Neural crest cell (in vitro differentiated cells): ENCODE results near the gene CYB561. TPM values are rescaled to one million over a fixed set of nuclear protein-coding genes. Genes with fewer than 3 reads are reported as not detected.

ENCODE experiments used
- DNase-seq: peaks from one replicate; pipeline ENCODE4 v3.0.0; 2021; ENCODE audit warnings: low read depth, mixed read lengths, low spot score
- H3K27ac Mint-ChIP-seq: one replicate; pipeline ENCODE4 v1.8.0; 2021; ENCODE audit warnings: mild to moderate bottlenecking, mixed read lengths; ENCODE audit not compliant: unreplicated experiment
- H3K27me3 Mint-ChIP-seq: 2 replicates; pipeline ENCODE4 v1.8.0; 2021; ENCODE audit warnings: low read depth, mild to moderate bottlenecking, mixed read lengths
- H3K36me3 Mint-ChIP-seq: 2 replicates; pipeline ENCODE4 v1.8.0; 2021; ENCODE audit warnings: low read depth, mild to moderate bottlenecking, mixed read lengths
- H3K4me1 Mint-ChIP-seq: 2 replicates; pipeline ENCODE4 v1.8.0; 2021; ENCODE audit warnings: mixed read lengths
- H3K4me3 Mint-ChIP-seq: one replicate; pipeline ENCODE4 v1.8.0; 2021; ENCODE audit warnings: mild to moderate bottlenecking, mixed read lengths
- H3K9me3 Mint-ChIP-seq: 2 replicates; pipeline ENCODE4 v1.8.0; 2021; ENCODE audit warnings: mixed read lengths
- total RNA-seq: library from RNA; stranded (reverse); gene quantifications from 2 replicates; pipeline ENCODE4 v1.2.1, GENCODE V29; 2021
- TF ChIP-seq, protein P1 (sequence below): fragments of 200-600 bp; sonication (generic); conservative IDR thresholded peaks from 2 replicates; pipeline ENCODE4 v1.5.0; 2021; ENCODE audit warnings: antibody characterized with exemption, mild to moderate bottlenecking

CYB561 gene
- total RNA-seq, 1 donor from 2014 or later = 12.2 TPM

- H3K4me3 Mint-ChIP-seq = no peak overlapping the region
- peak overlapping the region; percentile 48 for H3K27ac Mint-ChIP-seq
- no peaks in the 10 kb centered on the region for H3K27me3 Mint-ChIP-seq
- TF ChIP-seq, protein P1, sequence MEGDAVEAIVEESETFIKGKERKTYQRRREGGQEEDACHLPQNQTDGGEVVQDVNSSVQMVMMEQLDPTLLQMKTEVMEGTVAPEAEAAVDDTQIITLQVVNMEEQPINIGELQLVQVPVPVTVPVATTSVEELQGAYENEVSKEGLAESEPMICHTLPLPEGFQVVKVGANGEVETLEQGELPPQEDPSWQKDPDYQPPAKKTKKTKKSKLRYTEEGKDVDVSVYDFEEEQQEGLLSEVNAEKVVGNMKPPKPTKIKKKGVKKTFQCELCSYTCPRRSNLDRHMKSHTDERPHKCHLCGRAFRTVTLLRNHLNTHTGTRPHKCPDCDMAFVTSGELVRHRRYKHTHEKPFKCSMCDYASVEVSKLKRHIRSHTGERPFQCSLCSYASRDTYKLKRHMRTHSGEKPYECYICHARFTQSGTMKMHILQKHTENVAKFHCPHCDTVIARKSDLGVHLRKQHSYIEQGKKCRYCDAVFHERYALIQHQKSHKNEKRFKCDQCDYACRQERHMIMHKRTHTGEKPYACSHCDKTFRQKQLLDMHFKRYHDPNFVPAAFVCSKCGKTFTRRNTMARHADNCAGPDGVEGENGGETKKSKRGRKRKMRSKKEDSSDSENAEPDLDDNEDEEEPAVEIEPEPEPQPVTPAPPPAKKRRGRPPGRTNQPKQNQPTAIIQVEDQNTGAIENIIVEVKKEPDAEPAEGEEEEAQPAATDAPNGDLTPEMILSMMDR = no peak
- peaks cover 4% of the 10 kb centered on the region for H3K36me3 Mint-ChIP-seq
- H3K9me3 Mint-ChIP-seq = no peaks in the 10 kb centered on the region
- no peaks in the 10 kb centered on the region for H3K4me1 Mint-ChIP-seq
- DNase-seq = no peak
Measured at GRCh38 chr17:63419949-63420867, 25.9 kb downstream of the CYB561 start.

DNA sequence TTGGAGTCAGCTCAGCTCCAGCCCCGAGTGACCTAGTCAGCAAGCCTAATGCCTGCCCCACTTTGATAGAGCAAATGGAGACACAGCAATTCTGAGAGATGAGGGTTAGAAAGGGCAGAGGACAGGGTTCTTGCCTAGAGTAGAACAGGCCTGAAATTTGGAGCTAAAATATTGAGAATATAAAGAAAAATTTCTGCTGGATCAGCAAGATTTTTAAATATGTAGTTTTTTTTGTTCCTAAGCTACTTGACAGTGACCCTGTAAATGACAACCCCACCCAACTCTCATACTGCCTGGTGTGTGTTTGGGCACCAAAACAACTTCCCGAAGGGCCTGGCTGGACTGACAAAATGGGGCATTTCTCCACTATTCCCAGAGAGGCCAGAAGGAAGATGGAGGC, 26.7 kb downstream of the CYB561 start:
- Mint-ChIP-seq H3K9me3 (no peaks in the 10 kb centered on the region), H3K4me1 (no peaks in the 10 kb centered on the region), H3K36me3 (peaks cover 4% of the 10 kb centered on the region), H3K27ac (no peak overlapping the region), H3K4me3 (no peak overlapping the region), H3K27me3 (no peaks in the 10 kb centered on the region)
- DNase-seq = no peak
- TF ChIP-seq, protein P1 = no peak

- Mint-ChIP-seq H3K4me1 (no peaks in the 10 kb centered on the region), H3K4me3 (no peak overlapping the region), H3K27ac (peak overlapping the region; percentile 43), H3K36me3 (peaks cover 4% of the 10 kb centered on the region), H3K9me3 (no peaks in the 10 kb centered on the region), H3K27me3 (no peaks in the 10 kb centered on the region)
- no peak for DNase-seq
- TF ChIP-seq, protein P1 = no peak
Measured at GRCh38 chr17:63418540-63418939, 27.6 kb downstream of the CYB561 start.

DNA sequence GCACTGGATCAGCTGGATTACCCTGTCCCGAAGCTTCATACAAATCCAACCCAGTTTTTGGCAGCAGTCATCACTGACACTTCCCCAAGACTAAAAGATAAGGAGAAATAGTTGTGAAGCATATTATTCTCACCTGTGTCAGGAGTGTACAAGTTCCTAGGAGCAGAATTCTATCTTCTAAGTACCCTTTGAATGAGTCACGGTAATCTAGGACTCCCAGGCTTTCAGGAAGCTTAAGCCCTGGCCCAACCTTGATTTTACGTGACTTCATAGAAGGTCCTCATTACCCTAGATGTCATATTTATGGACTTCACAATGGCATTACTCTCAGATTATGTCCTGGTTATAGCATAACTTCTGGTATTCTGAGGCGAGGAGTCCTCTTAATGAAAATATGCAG, 31.9 kb downstream of the CYB561 start:
- Mint-ChIP-seq H3K27ac (no peak overlapping the region), H3K27me3 (no peaks in the 10 kb centered on the region), H3K36me3 (peaks cover 5% of the 10 kb centered on the region), H3K4me3 (no peak overlapping the region), H3K9me3 (no peaks in the 10 kb centered on the region), H3K4me1 (no peaks in the 10 kb centered on the region)
- TF ChIP-seq, protein P1 = no peak
- DNase-seq = no peak

- H3K4me1 Mint-ChIP-seq = no peaks in the 10 kb centered on the region
- DNase-seq = no peak
- TF ChIP-seq, protein P1 = no peak
- H3K27ac Mint-ChIP-seq = no peak overlapping the region
- no peak overlapping the region for H3K4me3 Mint-ChIP-seq
- H3K36me3 Mint-ChIP-seq = peaks cover 5% of the 10 kb centered on the region
- H3K9me3 Mint-ChIP-seq = no peaks in the 10 kb centered on the region
- no peaks in the 10 kb centered on the region for H3K27me3 Mint-ChIP-seq
Measured at GRCh38 chr17:63413128-63413527, 33.0 kb downstream of the CYB561 start.
